ENCODE measurements around the gene P2RX7.
"Not testable (repeated sequence)": the region's sequence is repeated elsewhere in the genome, so short reads cannot be mapped to it uniquely, and the experiment has no call there.

GRCh38 chr12:121149289-121149688, 16.6 kb downstream of the P2RX7 start:
- TF ChIP-seq CTCF, POLR2A (IDR thresholded peaks at IDR 0.05): not testable (repeated sequence)
